ENCODE results near the gene USE1. TPM values are rescaled to one million over a fixed set of nuclear protein-coding genes. Genes with fewer than 3 reads are reported as not detected.

The USE1 gene
- total RNA-seq, 1 experiment from 2014 or later: 26.2 TPM

DNA sequence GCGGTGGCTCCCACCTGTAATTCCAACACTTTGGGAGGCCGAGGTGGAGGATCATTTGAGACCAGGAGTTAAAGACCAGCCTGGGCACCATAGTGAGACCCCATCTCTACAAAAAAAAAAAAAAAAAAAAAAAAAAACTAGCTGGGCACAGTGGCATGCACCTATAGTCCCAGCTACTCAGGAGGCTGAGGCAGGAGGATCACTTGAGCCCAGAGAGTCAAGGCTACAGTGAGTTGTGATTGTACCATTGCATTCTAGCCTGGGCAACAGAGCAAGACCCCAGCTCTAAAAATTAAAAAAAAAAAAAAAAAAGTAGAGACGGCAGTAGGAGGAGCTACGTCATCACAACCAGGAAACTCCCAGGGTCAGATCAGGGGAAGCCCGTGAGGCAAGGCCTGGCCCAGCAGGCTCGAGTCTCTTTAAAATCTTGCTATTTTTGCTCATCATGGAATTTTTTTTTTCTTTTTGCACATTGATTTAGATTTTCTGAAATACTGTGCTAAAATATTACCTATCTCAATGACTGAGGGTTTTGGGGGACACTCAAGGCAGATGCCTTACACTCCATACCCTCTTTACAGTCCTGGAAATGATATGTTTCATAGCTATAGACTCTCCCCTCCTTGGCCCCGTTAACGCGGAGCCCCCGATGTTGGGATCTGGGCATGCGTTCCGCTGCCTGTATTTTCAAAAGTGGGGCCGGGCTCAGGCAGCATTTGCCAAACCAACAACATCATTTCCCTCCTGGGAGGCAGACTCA lies 44.4 kb upstream of the USE1 start:
- intact Hi-C loops (cut with micrococcal nuclease; ENCODE audit: unreplicated experiment): no loop called here
- Histone ChIP-seq H3K4me1 (ENCODE audit: control insufficient read depth, insufficient read depth, low read length) (no peaks in the 10 kb centered on the region), H3K4me3 (ENCODE audit: low read depth in 2 of 2, low read length in 2 of 2) (no peak overlapping the region), H3K27ac (ENCODE audit: low read length) (no peak overlapping the region), H3K36me3 (ENCODE audit: control insufficient read depth, insufficient read depth, low read length) (peaks cover 2% of the 10 kb centered on the region), H3K27me3 (ENCODE audit: control insufficient read depth, insufficient read depth, low read length) (no peaks in the 10 kb centered on the region), H3K9me3 (ENCODE audit: control insufficient read depth, insufficient read depth, low read depth, low read length) (no peaks in the 10 kb centered on the region)
- POLR2A ChIA-PET: no interaction called here
- CTCF ChIA-PET: no interaction called here
- no peak for DNase-seq (ENCODE audit: low read depth, low spot score)
- no peak for ATAC-seq
- no TSS peak for BruUV-seq (replicated peaks)
- TF ChIP-seq TCF7L2 (IDR thresholded peaks at IDR 0.05; ENCODE audit: low read depth, low read length): no peak
- TF ChIP-seq SIN3A (IDR thresholded peaks at IDR 0.05; ENCODE audit: borderline replicate concordance, insufficient read depth, low read depth, low read length): no peak
- no peak for TF ChIP-seq POLR2AphosphoS5 (IDR thresholded peaks at IDR 0.05; ENCODE audit: low read depth, low read length)
- TF ChIP-seq, protein P1, sequence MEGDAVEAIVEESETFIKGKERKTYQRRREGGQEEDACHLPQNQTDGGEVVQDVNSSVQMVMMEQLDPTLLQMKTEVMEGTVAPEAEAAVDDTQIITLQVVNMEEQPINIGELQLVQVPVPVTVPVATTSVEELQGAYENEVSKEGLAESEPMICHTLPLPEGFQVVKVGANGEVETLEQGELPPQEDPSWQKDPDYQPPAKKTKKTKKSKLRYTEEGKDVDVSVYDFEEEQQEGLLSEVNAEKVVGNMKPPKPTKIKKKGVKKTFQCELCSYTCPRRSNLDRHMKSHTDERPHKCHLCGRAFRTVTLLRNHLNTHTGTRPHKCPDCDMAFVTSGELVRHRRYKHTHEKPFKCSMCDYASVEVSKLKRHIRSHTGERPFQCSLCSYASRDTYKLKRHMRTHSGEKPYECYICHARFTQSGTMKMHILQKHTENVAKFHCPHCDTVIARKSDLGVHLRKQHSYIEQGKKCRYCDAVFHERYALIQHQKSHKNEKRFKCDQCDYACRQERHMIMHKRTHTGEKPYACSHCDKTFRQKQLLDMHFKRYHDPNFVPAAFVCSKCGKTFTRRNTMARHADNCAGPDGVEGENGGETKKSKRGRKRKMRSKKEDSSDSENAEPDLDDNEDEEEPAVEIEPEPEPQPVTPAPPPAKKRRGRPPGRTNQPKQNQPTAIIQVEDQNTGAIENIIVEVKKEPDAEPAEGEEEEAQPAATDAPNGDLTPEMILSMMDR (IDR thresholded peaks at IDR 0.05): no peak
- in situ Hi-C loops (cut with HindIII; ENCODE audit: low pct_unique_long_range_greater_than_20kb, low sequenced_read_pairs): no loop called here

DNA sequence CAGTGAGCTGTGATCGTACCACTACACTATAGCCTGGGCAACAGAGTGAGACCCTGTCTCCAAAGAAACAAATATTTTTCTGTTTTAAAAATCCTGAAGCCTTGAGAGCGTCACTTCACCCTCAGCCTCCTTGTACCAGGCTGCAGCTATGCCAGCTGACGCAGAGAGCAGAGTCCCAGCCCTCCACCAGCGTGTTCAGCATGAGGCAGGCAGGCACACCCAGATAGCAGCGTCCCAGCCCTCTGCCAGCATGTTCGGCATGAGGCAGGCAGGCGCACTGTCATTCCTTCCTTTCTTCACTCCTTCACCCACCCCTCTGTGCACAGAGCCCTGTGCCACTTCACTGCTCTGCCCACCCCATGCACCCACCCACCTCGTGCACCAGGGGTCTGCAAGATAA lies 43.3 kb upstream of the USE1 start:
- Histone ChIP-seq H3K4me1 (ENCODE audit: control insufficient read depth, insufficient read depth, low read length) (no peaks in the 10 kb centered on the region), H3K27me3 (ENCODE audit: control insufficient read depth, insufficient read depth, low read length) (no peaks in the 10 kb centered on the region), H3K36me3 (ENCODE audit: control insufficient read depth, insufficient read depth, low read length) (peaks cover under 1% of the 10 kb centered on the region; the same call in 1 of the 2 replicates), H3K4me3 (ENCODE audit: low read depth in 2 of 2, low read length in 2 of 2) (no peak overlapping the region), H3K27ac (ENCODE audit: low read length) (no peak overlapping the region), H3K9me3 (ENCODE audit: control insufficient read depth, insufficient read depth, low read depth, low read length) (no peaks in the 10 kb centered on the region)
- intact Hi-C loops (cut with micrococcal nuclease; ENCODE audit: unreplicated experiment): no loop called here
- in situ Hi-C loops (cut with HindIII; ENCODE audit: low pct_unique_long_range_greater_than_20kb, low sequenced_read_pairs): no loop called here
- TF ChIP-seq, protein P1 (IDR thresholded peaks at IDR 0.05): no peak
- TF ChIP-seq POLR2AphosphoS5 (IDR thresholded peaks at IDR 0.05; ENCODE audit: low read depth, low read length) (no peak), SIN3A (IDR thresholded peaks at IDR 0.05; ENCODE audit: borderline replicate concordance, insufficient read depth, low read depth, low read length) (no peak), TCF7L2 (IDR thresholded peaks at IDR 0.05; ENCODE audit: low read depth, low read length) (no peak)
- TF ChIP-seq, protein P2, sequence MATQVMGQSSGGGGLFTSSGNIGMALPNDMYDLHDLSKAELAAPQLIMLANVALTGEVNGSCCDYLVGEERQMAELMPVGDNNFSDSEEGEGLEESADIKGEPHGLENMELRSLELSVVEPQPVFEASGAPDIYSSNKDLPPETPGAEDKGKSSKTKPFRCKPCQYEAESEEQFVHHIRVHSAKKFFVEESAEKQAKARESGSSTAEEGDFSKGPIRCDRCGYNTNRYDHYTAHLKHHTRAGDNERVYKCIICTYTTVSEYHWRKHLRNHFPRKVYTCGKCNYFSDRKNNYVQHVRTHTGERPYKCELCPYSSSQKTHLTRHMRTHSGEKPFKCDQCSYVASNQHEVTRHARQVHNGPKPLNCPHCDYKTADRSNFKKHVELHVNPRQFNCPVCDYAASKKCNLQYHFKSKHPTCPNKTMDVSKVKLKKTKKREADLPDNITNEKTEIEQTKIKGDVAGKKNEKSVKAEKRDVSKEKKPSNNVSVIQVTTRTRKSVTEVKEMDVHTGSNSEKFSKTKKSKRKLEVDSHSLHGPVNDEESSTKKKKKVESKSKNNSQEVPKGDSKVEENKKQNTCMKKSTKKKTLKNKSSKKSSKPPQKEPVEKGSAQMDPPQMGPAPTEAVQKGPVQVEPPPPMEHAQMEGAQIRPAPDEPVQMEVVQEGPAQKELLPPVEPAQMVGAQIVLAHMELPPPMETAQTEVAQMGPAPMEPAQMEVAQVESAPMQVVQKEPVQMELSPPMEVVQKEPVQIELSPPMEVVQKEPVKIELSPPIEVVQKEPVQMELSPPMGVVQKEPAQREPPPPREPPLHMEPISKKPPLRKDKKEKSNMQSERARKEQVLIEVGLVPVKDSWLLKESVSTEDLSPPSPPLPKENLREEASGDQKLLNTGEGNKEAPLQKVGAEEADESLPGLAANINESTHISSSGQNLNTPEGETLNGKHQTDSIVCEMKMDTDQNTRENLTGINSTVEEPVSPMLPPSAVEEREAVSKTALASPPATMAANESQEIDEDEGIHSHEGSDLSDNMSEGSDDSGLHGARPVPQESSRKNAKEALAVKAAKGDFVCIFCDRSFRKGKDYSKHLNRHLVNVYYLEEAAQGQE (IDR thresholded peaks at IDR 0.05; ENCODE audit: insufficient read depth in 1 of 2, low read depth in 2 of 2, low read length in 1 of 2): no peak
- no peak for ATAC-seq
- CTCF ChIA-PET: no interaction called here
- no peak for DNase-seq (ENCODE audit: low read depth, low spot score)
- POLR2A ChIA-PET: no interaction called here
- no TSS peak for BruUV-seq (replicated peaks)

Measured in Panc1 (cell line).